Right atrium auricular region (tissue), 2 donors: Measurements from ENCODE around the gene PDP2. TPM values are rescaled to one million over a fixed set of nuclear protein-coding genes. Genes with fewer than 3 reads are reported as not detected.

Source experiments
- DNase-seq: peaks from one replicate; pipeline ENCODE4 v3.0.0-alpha.2; 2019; ENCODE audit warnings: low spot score
- H3K27ac ChIP-seq, 2 donors: fragments of 200-600 bp; sonication (generic); 1 replicate in 1 of 2; 2 replicates in 1 of 2; pipeline ENCODE4 v1.5.1; 2016 to 2019
- H3K27me3 ChIP-seq, 2 donors: fragments of 200-600 bp; sonication (generic); one replicate each; pipeline versions ENCODE4 v1.5.1 to v1.6.0; 2017 to 2019
- H3K36me3 ChIP-seq: fragments of 200-600 bp; sonication (generic); one replicate; pipeline ENCODE4 v1.5.1; 2016
- H3K4me1 ChIP-seq, 2 donors: fragments of 200-600 bp; sonication (generic); one replicate each; pipeline versions ENCODE4 v1.5.1 to v1.6.0; 2017 to 2019
- H3K4me3 ChIP-seq, 2 donors: fragments of 200-600 bp; sonication (generic); 1 replicate in 1 of 2; 2 replicates in 1 of 2; pipeline ENCODE4 v1.5.1; 2017 to 2019; ENCODE audit warnings: mild to moderate bottlenecking in 1 of 2, moderate library complexity in 1 of 2
- H3K9me3 ChIP-seq, 2 donors: fragments of 200-600 bp; sonication (generic); one replicate each; pipeline ENCODE4 v1.5.1; 2019
- total RNA-seq, 2 donors: library from RNA; depleted of rRNA; stranded (reverse); fragments of >200 nt; gene quantifications; one replicate each; pipeline ENCODE4 v1.1.0, GENCODE V29; 2016
- TF ChIP-seq, protein P1 (sequence below), 2 donors: fragments of 200-600 bp; sonication (generic); IDR thresholded peaks; one replicate each; pipeline ENCODE4 v1.5.1; 2019; ENCODE audit warnings: antibody characterized with exemption in 2 of 2

The PDP2 gene
- total RNA-seq, 2 donors from 2014 or later, result 1.7 to 3.4 TPM

DNA sequence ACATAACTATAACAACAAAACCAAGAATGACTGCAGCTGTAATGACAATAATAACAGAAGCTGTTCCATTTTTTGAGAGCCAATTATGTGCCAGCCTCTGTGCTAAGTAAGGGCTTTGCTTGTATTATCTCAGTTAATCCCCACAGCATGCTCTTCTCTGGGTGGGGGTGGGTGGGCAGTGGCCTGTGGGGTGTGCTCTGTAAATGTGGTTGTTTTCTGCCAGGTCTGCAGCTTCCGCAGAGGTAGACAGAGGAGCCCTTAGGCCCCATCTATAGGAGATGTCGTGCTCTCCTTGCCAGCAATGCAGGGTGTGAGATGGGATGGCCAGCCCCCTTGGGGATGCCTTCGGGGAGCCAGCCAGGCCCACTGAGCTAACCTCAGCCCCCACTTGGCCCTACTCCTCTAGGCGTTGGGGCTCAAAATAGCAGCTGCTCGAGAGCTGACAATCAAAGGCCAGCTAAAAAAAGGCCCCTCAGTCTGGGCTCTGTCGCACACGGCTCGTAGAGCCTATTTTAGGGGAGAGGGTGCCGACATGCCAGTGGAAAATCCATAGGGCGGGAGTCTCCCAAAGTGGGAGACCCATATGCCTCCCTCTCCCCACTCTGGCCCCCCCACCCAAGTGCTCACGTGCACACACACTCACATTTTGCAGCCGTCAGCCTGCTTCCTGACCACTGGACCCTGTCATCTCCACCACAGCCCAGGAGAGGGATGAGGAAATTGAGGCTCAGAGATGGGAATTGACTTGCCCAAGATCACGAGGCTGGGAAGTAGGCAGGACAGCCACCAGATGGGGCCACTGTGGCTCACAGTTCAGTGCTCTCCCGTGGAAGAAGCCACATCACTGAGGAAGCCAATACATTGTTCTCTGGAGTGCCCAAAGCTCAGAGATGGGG lies 22.6 kb downstream of the PDP2 start:
- H3K9me3 ChIP-seq, result no peaks in the 10 kb centered on the region
- no peaks in the 10 kb centered on the region for H3K27me3 ChIP-seq
- TF ChIP-seq, protein P1, sequence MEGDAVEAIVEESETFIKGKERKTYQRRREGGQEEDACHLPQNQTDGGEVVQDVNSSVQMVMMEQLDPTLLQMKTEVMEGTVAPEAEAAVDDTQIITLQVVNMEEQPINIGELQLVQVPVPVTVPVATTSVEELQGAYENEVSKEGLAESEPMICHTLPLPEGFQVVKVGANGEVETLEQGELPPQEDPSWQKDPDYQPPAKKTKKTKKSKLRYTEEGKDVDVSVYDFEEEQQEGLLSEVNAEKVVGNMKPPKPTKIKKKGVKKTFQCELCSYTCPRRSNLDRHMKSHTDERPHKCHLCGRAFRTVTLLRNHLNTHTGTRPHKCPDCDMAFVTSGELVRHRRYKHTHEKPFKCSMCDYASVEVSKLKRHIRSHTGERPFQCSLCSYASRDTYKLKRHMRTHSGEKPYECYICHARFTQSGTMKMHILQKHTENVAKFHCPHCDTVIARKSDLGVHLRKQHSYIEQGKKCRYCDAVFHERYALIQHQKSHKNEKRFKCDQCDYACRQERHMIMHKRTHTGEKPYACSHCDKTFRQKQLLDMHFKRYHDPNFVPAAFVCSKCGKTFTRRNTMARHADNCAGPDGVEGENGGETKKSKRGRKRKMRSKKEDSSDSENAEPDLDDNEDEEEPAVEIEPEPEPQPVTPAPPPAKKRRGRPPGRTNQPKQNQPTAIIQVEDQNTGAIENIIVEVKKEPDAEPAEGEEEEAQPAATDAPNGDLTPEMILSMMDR (IDR thresholded peaks at IDR 0.05), result no peak
- H3K36me3 ChIP-seq, result no peaks in the 10 kb centered on the region
- no peak for DNase-seq
- peaks cover 0 to 88% of the 10 kb centered on the region in 2 donors for H3K4me1 ChIP-seq
- H3K4me3 ChIP-seq, result no peak overlapping the region
- H3K27ac ChIP-seq, result peak overlapping the region; percentile 90 to 96

DNA sequence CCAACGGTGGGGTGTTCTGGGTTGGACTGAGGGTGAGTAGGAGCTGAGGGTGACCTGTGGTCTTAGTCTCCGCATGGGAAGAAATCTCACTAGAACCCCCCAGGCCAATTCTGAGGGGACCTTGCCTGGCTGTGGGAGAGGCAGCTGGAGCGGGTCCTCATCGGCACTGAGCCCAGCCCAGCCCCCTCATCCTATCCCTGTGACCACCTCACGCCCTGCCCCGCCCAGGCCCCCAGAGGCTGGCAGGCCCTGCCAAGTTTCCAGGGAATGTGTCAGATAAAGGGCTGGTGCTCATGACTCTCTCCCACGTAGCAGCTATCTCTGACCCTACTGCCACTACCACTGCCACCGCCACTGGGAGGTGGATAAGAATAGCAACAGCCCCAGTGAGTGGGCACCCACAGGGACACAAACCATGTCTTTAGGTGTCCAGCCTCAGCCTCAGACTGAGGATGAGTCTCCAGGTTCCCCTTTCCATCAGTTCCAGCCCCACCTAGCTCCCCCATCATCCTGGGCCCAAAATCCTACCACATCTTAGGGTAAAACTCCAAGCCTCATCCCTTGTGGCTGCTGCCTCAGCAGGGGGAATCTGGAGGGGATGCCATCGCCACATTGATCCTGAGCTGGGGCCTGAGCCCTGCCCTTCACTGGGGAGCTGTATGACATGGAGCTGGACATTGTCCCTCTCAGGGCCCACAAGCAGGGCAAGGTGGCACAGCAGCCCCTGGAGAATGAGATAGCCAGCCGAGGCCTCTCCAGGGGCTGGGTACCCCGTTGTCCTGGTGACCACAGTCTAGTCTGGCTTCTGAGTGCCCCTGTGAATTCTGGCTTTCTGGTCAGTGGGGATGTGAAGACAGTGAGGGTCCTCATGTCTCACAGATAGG lies 23.5 kb downstream of the PDP2 start:
- Histone ChIP-seq H3K36me3 (no peaks in the 10 kb centered on the region), H3K27ac (peak overlapping the region; percentile 90 to 96), H3K4me1 (peaks cover 0 to 85% of the 10 kb centered on the region in 2 donors), H3K9me3 (no peaks in the 10 kb centered on the region), H3K4me3 (peak overlapping the region; percentile 26 to 42), H3K27me3 (no peaks in the 10 kb centered on the region)
- no peak for DNase-seq
- TF ChIP-seq, protein P1 (IDR thresholded peaks at IDR 0.05), result no peak

DNA sequence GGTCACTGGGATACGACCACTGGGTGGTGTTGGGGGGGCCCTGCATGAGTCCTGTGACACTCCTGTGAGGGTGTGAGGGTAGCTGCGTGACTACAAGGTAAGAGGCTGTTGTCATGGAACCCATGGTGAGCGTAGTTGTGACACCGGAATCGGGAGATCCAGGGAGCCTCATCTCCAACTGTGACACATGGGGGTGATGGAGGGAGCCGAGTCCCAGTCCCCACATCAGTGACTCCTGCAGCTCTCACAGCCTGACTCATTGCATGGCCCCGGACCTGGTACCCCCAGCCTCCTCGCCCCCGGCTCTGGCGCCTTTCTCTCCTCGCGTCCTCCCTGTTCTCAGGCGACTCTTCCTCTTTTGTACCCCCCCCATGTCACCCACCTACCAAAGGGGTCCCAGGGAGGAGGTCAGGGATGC lies 24.1 kb downstream of the PDP2 start:
- TF ChIP-seq, protein P1 (IDR thresholded peaks at IDR 0.05), result no peak
- Histone ChIP-seq H3K4me1 (peaks cover 0 to 78% of the 10 kb centered on the region in 2 donors), H3K4me3 (peak overlapping the region; percentile 26 to 42), H3K36me3 (no peaks in the 10 kb centered on the region), H3K27me3 (no peaks in the 10 kb centered on the region), H3K9me3 (no peaks in the 10 kb centered on the region), H3K27ac (peak overlapping the region; percentile 90 to 96)
- no peak for DNase-seq

DNA sequence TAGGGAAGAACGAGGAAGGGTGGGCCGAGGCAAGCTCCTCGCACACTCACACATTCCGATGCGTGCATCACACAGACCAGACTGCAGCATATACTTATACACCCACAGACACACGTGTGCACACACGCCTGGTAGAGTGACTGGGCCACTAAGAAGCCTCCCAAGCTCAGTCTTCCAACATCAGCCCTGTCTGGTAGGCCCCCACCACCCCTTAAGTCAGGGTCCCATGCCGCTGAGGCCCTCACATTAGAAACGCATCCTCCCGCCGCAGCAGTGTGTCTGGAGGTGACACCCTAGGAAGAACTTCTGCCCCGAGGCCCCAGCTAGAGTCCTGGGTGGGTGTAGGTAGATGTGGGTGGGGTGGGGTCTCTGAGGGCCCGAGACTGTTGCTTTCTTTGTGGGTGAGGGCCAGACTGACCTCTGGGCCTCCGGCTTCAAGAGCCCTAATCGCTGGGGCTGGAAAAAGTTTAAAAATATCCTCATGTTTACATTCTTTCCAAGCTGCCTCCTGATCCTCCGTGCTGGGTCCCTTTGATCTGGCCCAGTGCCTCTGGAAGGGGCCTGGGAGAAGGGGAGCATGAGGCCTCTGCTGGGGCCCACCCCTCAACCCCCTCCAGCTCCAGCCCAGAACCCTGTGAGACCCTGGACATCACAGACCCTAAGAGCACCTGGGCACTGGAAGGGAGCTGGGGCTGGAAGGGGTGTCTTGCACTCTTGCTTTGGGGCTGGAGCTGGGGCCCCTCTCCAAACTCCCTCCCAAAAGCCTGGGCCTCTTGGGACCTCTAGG lies 24.7 kb downstream of the PDP2 start:
- H3K27ac ChIP-seq, result peak overlapping the region; percentile 90 to 96
- H3K4me1 ChIP-seq, result peaks cover 0 to 72% of the 10 kb centered on the region in 2 donors
- no peaks in the 10 kb centered on the region for H3K27me3 ChIP-seq
- no peaks in the 10 kb centered on the region for H3K36me3 ChIP-seq
- no peaks in the 10 kb centered on the region for H3K9me3 ChIP-seq
- peak overlapping the region; percentile 26 to 42 for H3K4me3 ChIP-seq
- TF ChIP-seq, protein P1 (IDR thresholded peaks at IDR 0.05), result no peak
- DNase-seq, result no peak
